Nephron (organoid): ENCODE measurements around the gene PIP5KL1.

Experiments used
- H3K27ac Mint-ChIP-seq, 3 experiments: 2 replicates each; pipeline ENCODE4 v1.8.0; 2020; ENCODE audit warnings: mixed read lengths in 3 of 3, mild to moderate bottlenecking in 2 of 3, moderate library complexity in 1 of 3
- H3K27me3 Mint-ChIP-seq: 2 replicates; pipeline ENCODE4 v1.8.0; 2021; ENCODE audit warnings: low read depth, mild to moderate bottlenecking, moderate library complexity, mixed read lengths
- H3K36me3 Mint-ChIP-seq: 2 replicates; pipeline ENCODE4 v1.8.0; 2020; ENCODE audit warnings: low read depth, mixed read lengths
- H3K4me1 Mint-ChIP-seq: 2 replicates; pipeline ENCODE4 v1.8.0; 2020; ENCODE audit warnings: mixed read lengths
- H3K4me3 Mint-ChIP-seq, 3 experiments: 2 replicates each; pipeline ENCODE4 v1.8.0; 2020; ENCODE audit warnings: mild to moderate bottlenecking in 3 of 3, mixed read lengths in 3 of 3, moderate library complexity in 2 of 3
- H3K9me3 Mint-ChIP-seq: 2 replicates; pipeline ENCODE4 v1.8.0; 2020; ENCODE audit warnings: mixed read lengths
- TF ChIP-seq, protein P1 (sequence below), 3 experiments: fragments of 200-600 bp; sonication (generic); IDR thresholded peaks; one replicate each; pipeline ENCODE4 v1.5.0; 2021; ENCODE audit warnings: antibody characterized with exemption in 3 of 3; ENCODE audit not compliant: unreplicated experiment in 3 of 3

The PIP5KL1 gene

DNA sequence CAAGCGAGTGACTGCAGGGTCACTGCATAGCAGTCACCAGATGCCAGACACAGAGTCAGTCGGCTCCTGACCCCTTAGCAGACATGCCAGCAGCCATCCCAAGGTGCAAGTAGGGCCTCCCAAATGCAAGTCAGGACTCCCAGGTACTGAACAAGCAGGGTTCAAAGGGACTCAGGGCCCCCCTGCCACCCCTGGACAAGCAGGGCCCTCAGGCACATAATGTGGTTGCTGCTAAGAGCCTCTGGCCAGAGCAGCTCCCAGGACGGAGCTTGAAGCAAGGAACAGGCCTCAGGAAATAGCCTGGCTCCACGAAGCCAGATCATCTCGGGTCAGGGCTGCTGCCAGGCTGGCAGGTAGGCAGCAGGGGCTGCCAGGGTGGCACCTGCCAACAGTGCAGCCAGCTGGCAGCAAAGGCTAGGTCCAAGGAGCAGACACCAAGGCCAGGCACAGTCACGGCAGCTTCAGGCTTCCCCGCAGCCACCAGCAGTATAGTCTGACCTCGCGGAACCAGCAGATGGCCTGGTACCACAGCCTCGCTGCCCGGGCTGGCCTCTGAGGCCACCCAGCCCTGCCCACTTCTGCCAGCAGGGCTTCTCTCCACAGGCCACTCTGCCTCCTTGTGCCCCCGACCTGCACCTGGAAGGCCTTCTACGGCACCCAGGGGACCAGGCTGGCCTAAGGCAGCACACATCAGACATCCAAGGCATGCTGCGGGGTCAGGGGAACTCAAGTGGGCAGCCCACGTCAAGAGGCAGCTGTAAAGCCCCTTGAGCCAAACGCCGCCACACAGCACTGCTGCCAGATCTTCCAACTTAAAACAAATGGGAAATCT is 42.8 kb upstream of the PIP5KL1 start:
- Mint-ChIP-seq H3K27ac (peak overlapping the region; percentile 46 to 97 (median 90)), H3K36me3 (no peaks in the 10 kb centered on the region), H3K9me3 (no peaks in the 10 kb centered on the region)

GRCh38 chr9:127972236-127972871 is 41.8 kb upstream of the PIP5KL1 start:
- TF ChIP-seq, protein P1, sequence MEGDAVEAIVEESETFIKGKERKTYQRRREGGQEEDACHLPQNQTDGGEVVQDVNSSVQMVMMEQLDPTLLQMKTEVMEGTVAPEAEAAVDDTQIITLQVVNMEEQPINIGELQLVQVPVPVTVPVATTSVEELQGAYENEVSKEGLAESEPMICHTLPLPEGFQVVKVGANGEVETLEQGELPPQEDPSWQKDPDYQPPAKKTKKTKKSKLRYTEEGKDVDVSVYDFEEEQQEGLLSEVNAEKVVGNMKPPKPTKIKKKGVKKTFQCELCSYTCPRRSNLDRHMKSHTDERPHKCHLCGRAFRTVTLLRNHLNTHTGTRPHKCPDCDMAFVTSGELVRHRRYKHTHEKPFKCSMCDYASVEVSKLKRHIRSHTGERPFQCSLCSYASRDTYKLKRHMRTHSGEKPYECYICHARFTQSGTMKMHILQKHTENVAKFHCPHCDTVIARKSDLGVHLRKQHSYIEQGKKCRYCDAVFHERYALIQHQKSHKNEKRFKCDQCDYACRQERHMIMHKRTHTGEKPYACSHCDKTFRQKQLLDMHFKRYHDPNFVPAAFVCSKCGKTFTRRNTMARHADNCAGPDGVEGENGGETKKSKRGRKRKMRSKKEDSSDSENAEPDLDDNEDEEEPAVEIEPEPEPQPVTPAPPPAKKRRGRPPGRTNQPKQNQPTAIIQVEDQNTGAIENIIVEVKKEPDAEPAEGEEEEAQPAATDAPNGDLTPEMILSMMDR (IDR thresholded peaks at IDR 0.05; ENCODE audit: unreplicated experiment in 3 of 3): no peak
- Mint-ChIP-seq H3K4me1 (peaks cover 87% of the 10 kb centered on the region), H3K4me3 (peak overlapping the region in 1 of 3 experiments; percentile 15), H3K9me3 (no peaks in the 10 kb centered on the region), H3K36me3 (no peaks in the 10 kb centered on the region), H3K27ac (peak overlapping the region; percentile 69 to 97 (median 90)), H3K27me3 (no peaks in the 10 kb centered on the region)

More for the DNA sequence above, 42.8 kb upstream of the PIP5KL1 start:
- H3K4me1 Mint-ChIP-seq: peaks cover 93% of the 10 kb centered on the region
- TF ChIP-seq, protein P1 (IDR thresholded peaks at IDR 0.05; ENCODE audit: unreplicated experiment in 3 of 3): no peak
- H3K4me3 Mint-ChIP-seq: no peak overlapping the region
- H3K27me3 Mint-ChIP-seq: no peaks in the 10 kb centered on the region

GRCh38 chr9:127971357-127972235 is 41.0 kb upstream of the PIP5KL1 start:
- Mint-ChIP-seq H3K9me3 (no peaks in the 10 kb centered on the region), H3K27ac (peak overlapping the region; percentile 69 to 97 (median 90)), H3K36me3 (no peaks in the 10 kb centered on the region), H3K4me1 (peaks cover 81% of the 10 kb centered on the region), H3K4me3 (peak overlapping the region; percentile 10 to 46 (median 24)), H3K27me3 (no peaks in the 10 kb centered on the region)
- TF ChIP-seq, protein P1 (IDR thresholded peaks at IDR 0.05; ENCODE audit: unreplicated experiment in 3 of 3): no peak

- Mint-ChIP-seq H3K4me1 (peaks cover 81% of the 10 kb centered on the region), H3K4me3 (peak overlapping the region in 1 of 3 experiments; percentile 24), H3K36me3 (no peaks in the 10 kb centered on the region), H3K27ac (peak overlapping the region; percentile 92 to 97 (median 94)), H3K9me3 (no peaks in the 10 kb centered on the region), H3K27me3 (no peaks in the 10 kb centered on the region)
- TF ChIP-seq, protein P1 (IDR thresholded peaks at IDR 0.05; ENCODE audit: unreplicated experiment in 3 of 3): no peak
These were observed 40.1 kb upstream of the PIP5KL1 start for GRCh38 chr9:127970401-127971313.
